DMS 273 (cell line): ENCODE measurements around the gene HES6.

ENCODE experiments used
- DNase-seq: peaks from one replicate; lab custom pipeline; 2025; ENCODE audit not compliant: unreplicated experiment; lab: John Stamatoyannopoulos, UW

Gene HES6

GRCh38 chr2:238256111-238256510 is 16.3 kb upstream of the HES6 start:
- DNase-seq: no peak

- peak; percentile 57 for DNase-seq
Observed at GRCh38 chr2:238255636-238256035, 15.8 kb upstream of the HES6 start.

DNA sequence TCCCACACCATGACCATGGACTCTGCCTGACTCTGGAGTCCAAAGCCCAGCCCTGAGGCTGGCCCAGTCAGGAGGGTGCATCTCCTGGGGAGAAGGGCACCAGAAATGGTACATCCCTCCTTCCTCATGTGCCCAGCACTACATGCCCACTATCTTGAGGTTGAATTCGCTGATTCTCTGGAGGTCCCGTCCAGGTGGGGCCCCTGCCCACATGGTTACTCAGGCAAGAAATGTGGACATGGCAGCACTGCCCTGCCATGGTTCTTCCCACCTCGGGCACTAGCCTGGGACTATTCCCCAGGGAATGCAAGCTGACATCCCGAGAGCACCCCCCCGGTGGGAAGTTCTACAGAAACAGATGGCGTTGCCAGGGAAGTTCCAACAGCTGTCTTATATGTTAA is 15.3 kb upstream of the HES6 start:
- DNase-seq: peak; percentile 88

DNA sequence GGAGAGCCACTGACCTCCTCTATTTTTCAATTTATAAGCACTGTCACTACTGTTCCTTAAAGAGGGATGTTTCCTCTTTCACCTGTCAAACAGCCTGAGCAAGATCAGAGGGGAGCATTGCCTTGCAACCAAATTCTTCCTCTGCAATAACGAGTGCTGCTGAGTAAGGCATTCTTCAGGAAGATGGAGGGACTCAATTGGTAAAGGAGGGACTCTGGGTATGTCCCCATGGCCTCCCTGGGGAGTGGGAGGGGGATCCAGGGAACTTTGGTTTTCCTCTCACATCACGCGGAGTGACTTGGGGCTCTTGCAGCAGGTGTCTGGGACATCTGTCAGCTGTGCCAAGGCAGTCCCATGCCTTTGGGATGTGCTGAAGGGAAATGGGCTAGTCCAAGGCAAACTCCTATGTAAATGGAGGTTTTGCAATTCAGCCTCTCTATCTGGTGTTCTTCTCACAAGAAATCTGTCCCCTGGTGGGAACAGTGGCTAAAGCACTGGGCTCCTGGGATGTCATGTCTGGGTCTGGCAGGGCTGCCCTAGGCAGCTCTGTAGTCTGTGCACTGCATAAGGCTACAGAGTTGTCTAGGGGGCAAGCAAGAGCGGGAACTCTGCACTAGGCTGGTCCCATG is 14.4 kb upstream of the HES6 start:
- no peak for DNase-seq

GRCh38 chr2:238252766-238253630 is 13.2 kb upstream of the HES6 start:
- no peak for DNase-seq

- no peak for DNase-seq
Observed at GRCh38 chr2:238251986-238252385, 12.1 kb upstream of the HES6 start.

- no peak for DNase-seq
Observed at GRCh38 chr2:238251331-238251730, 11.5 kb upstream of the HES6 start.

DNA sequence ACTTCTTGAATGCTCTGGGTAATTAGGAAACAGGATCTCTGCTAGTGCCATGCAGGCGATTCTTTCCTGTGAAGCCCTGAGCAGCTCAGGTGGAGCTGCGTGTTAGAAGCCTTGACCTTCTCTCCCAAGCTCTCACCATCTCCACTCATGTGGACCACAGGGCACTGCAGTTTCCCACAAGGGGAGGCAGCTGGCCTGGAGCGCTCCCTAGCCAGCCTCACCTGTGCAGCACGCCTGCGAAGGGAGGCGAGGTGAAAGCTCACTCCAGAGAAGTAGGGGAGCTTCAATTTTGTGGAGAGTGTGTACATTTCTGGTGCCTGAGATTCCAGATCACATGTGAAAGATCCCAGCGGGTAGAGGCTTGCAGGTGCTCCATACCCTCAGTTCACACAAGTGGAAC is 11.1 kb upstream of the HES6 start:
- no peak for DNase-seq

DNA sequence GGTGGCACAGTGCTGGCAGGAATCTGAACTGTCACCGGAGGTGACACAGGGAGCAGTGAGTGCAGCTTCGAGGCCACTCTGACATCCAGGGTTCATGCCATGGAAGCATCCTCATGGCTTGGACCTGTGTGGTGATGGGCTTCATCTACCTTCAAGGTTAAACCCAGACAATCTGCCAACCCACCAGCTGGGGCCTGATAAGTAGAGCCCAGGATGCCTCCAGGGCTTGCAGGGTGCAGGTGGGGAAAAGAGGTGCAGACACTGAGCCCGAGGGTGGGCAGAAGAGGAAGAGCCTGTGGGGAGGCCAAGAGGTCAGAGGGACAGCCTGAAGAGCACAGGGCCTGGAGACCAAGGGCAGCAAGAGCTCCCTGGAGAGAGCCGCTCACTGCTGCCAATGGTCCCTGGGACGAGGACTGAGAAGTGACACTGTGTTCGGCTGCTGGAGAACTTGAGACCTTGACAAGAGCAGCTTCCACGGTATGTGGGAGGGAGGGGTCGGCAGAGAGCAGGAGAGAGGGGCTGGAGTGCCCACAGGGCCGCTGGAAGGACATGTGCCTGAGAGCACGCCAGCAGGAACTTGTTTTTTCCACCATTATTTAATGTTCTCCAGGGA is 8.1 kb upstream of the HES6 start:
- DNase-seq: peak; percentile 41

GRCh38 chr2:238247002-238247822 is 7.4 kb upstream of the HES6 start:
- DNase-seq: peak; percentile 87

- DNase-seq: no peak
Observed at GRCh38 chr2:238244151-238244550, 4.3 kb upstream of the HES6 start.

GRCh38 chr2:238243496-238244076 is 3.7 kb upstream of the HES6 start:
- DNase-seq: peak; percentile 30

GRCh38 chr2:238242731-238243495 is 3.1 kb upstream of the HES6 start:
- DNase-seq: peak; percentile 66

- no peak for DNase-seq
Observed at GRCh38 chr2:238241970-238242369, 2.1 kb upstream of the HES6 start.

- peak; percentile 98 for DNase-seq
Observed at GRCh38 chr2:238240757-238241711, 1.2 kb upstream of the HES6 start.

- DNase-seq: peak; percentile 76
Observed at GRCh38 chr2:238239543-238239862, 335 bp downstream of the HES6 start.

- peak; percentile 77 for DNase-seq
Observed at GRCh38 chr2:238238766-238239542, 884 bp downstream of the HES6 start.

GRCh38 chr2:238238311-238238765 is 1.5 kb downstream of the HES6 start:
- DNase-seq: peak; percentile 38
